ENCODE results near the gene AP4E1.
"Not testable (repeated sequence)": the region's sequence is repeated elsewhere in the genome, so short reads cannot be mapped to it uniquely, and the experiment has no call there.

Gene AP4E1

GRCh38 chr15:51024735-51025453 is 116.4 kb downstream of the AP4E1 start:
- DNase-seq (ENCODE audit: low read depth) = no peak

- DNase-seq (ENCODE audit: low read depth) = no peak
These were observed 117.0 kb downstream of the AP4E1 start for GRCh38 chr15:51025454-51025846.

- DNase-seq (ENCODE audit: low read depth) = no peak
These were observed 122.3 kb downstream of the AP4E1 start for GRCh38 chr15:51030649-51031316.

- not testable (repeated sequence) for DNase-seq (ENCODE audit: low read depth)
These were observed 129.0 kb downstream of the AP4E1 start for GRCh38 chr15:51037474-51037873.

GRCh38 chr15:51038162-51038973 is 129.9 kb downstream of the AP4E1 start:
- no peak for DNase-seq (ENCODE audit: low read depth)

GRCh38 chr15:51038974-51039319 is 130.5 kb downstream of the AP4E1 start:
- no peak for DNase-seq (ENCODE audit: low read depth)

GRCh38 chr15:51044037-51044727 is 135.7 kb downstream of the AP4E1 start:
- no peak for DNase-seq (ENCODE audit: low read depth)

- DNase-seq (ENCODE audit: low read depth) = no peak
These were observed 137.5 kb downstream of the AP4E1 start for GRCh38 chr15:51046016-51046415.

- DNase-seq (ENCODE audit: low read depth) = no peak
These were observed 138.4 kb downstream of the AP4E1 start for GRCh38 chr15:51046799-51047449.

- no peak for DNase-seq (ENCODE audit: low read depth)
These were observed 139.8 kb downstream of the AP4E1 start for GRCh38 chr15:51048308-51048707.

GRCh38 chr15:51049081-51049480 is 140.6 kb downstream of the AP4E1 start:
- no peak for DNase-seq (ENCODE audit: low read depth)

GRCh38 chr15:51051776-51052175 is 143.3 kb downstream of the AP4E1 start:
- no peak for DNase-seq (ENCODE audit: low read depth)

- DNase-seq (ENCODE audit: low read depth) = no peak
These were observed 145.1 kb downstream of the AP4E1 start for GRCh38 chr15:51053571-51053970.

- no peak for DNase-seq (ENCODE audit: low read depth)
These were observed 146.1 kb downstream of the AP4E1 start for GRCh38 chr15:51054535-51054934.
